IMR-90 (cell line): ENCODE results near the gene ZDHHC24. TPM values are rescaled to one million over a fixed set of nuclear protein-coding genes. Genes with fewer than 3 reads are reported as not detected.
"Not testable (repeated sequence)": the region's sequence is repeated elsewhere in the genome, so short reads cannot be mapped to it uniquely, and the experiment has no call there.

Experiments
- ATAC-seq: fragments of 200-7000 bp; cut with Tn5 transposase; 2 replicates; pipeline ENCODE4 v1.9.1; 2020; ENCODE audit warnings: low read depth, mild to moderate bottlenecking, moderate library complexity
- BruUV-seq: library from RNA; stranded (reverse); fragments of 400-500 nt; replicated peaks from 2 replicates; lab custom pipeline; 2021; lab: Mats Ljungman, UMichigan
- CTCF ChIA-PET: fragments of 300-600 bp; formaldehyde crosslinking; extraction: SDS; loops from one replicate; lab custom pipeline; 2021; ENCODE audit warnings: antibody characterized with exemption; lab: Yijun Ruan, JAX
- POLR2A ChIA-PET: fragments of 300-600 bp; sonication (Branson Sonifier 250); formaldehyde crosslinking; loops from one replicate; lab custom pipeline; 2022; ENCODE audit warnings: antibody characterized with exemption; ENCODE audit not compliant: unreplicated experiment; lab: Charles Lee
- DNase-seq: peaks from one replicate; pipeline ENCODE4 v3.0.0; 2013
- H2AFZ ChIP-seq: replicated peaks from 2 replicates; pipeline ENCODE3; 2013; ENCODE audit warnings: low read length, mild to moderate bottlenecking; ENCODE audit not compliant: poor library complexity
- H2AK5ac ChIP-seq: 2 replicates; pipeline ENCODE4 v1.6.1; 2013; ENCODE audit warnings: low read depth, low read length, inconsistent platforms
- H2AK9ac ChIP-seq: replicated peaks from 2 replicates; pipeline ENCODE3; 2013; ENCODE audit warnings: mild to moderate bottlenecking, low read depth, low read length, moderate library complexity; ENCODE audit not compliant: poor library complexity
- H2BK120ac ChIP-seq: 2 replicates; pipeline ENCODE4 v1.6.1; 2013; ENCODE audit warnings: low read depth, low read length, inconsistent platforms
- H2BK15ac ChIP-seq: 3 replicates; pipeline ENCODE4 v1.6.1; 2013; ENCODE audit warnings: low read depth, low read length, inconsistent platforms
- H2BK20ac ChIP-seq: 2 replicates; pipeline ENCODE4 v1.6.1; 2013; ENCODE audit warnings: low read depth, mild to moderate bottlenecking, inconsistent platforms, low read length, moderate library complexity
- H2BK5ac ChIP-seq: 2 replicates; pipeline ENCODE4 v1.6.1; 2013; ENCODE audit warnings: mild to moderate bottlenecking, low read depth, low read length, inconsistent platforms; ENCODE audit not compliant: poor library complexity, severe bottlenecking
- H3K14ac ChIP-seq: replicated peaks from 2 replicates; pipeline ENCODE4 v1.6.1; 2013; ENCODE audit warnings: low read depth, low read length, inconsistent platforms
- H3K18ac ChIP-seq: 2 replicates; pipeline ENCODE4 v1.6.1; 2013; ENCODE audit warnings: low read depth, low read length, control low read depth
- H3K23ac ChIP-seq: 2 replicates; pipeline ENCODE4 v1.6.1; 2013; ENCODE audit warnings: low read depth, low read length, inconsistent platforms
- H3K27ac ChIP-seq: 2 replicates; pipeline ENCODE4 v1.5.1; 2013; ENCODE audit warnings: mild to moderate bottlenecking, control low read depth, low read length; ENCODE audit not compliant: insufficient read depth
- H3K27me3 ChIP-seq: 2 replicates; pipeline ENCODE4 v1.6.1; 2013; ENCODE audit warnings: low read length; ENCODE audit not compliant: control insufficient read depth, insufficient read depth
- H3K36me3 ChIP-seq: 2 replicates; pipeline ENCODE4 v1.6.1; 2013; ENCODE audit warnings: low read length, mixed read lengths; ENCODE audit not compliant: control insufficient read depth, insufficient read depth
- H3K4ac ChIP-seq: 2 replicates; pipeline ENCODE4 v1.6.1; 2013; ENCODE audit warnings: low read depth, low read length, inconsistent platforms
- H3K4me1 ChIP-seq: 2 replicates; pipeline ENCODE4 v1.6.1; 2013; ENCODE audit warnings: low read length, mixed read lengths; ENCODE audit not compliant: control insufficient read depth, insufficient read depth
- H3K4me2 ChIP-seq: 2 replicates; pipeline ENCODE4 v1.6.1; 2013; ENCODE audit warnings: low read depth, mild to moderate bottlenecking, control low read depth, low read length, moderate library complexity
- H3K4me3 ChIP-seq: 2 replicates; pipeline ENCODE4 v1.5.1; 2013; ENCODE audit warnings: low read depth, mild to moderate bottlenecking, control low read depth, low read length, moderate library complexity; ENCODE audit not compliant: insufficient read depth
- H3K56ac ChIP-seq: 2 replicates; pipeline ENCODE4 v1.6.1; 2013; ENCODE audit warnings: low read length, inconsistent platforms; ENCODE audit not compliant: insufficient read depth; ENCODE audit errors: extremely low read depth
- H3K79me1 ChIP-seq, 2 experiments: 2 replicates each; pipeline ENCODE4 v1.6.1; 2013; ENCODE audit warnings: low read length in 2 of 2, inconsistent platforms in 1 of 2, low read depth in 1 of 2
- H3K9ac ChIP-seq: 2 replicates; pipeline ENCODE4 v1.6.1; 2013; ENCODE audit warnings: low read depth, low read length, control low read depth
- H3K9me1 ChIP-seq: 2 replicates; pipeline ENCODE4 v1.6.1; 2013; ENCODE audit warnings: low read length, inconsistent platforms; ENCODE audit not compliant: insufficient read depth
- H3K9me3 ChIP-seq: 2 replicates; pipeline ENCODE4 v1.6.1; 2013; ENCODE audit warnings: low read length; ENCODE audit not compliant: control insufficient read depth, insufficient read depth
- H4K20me1 ChIP-seq: 2 replicates; pipeline ENCODE4 v1.6.1; 2013; ENCODE audit warnings: low read length, inconsistent platforms; ENCODE audit not compliant: insufficient read depth
- H4K5ac ChIP-seq: 2 replicates; pipeline ENCODE4 v1.6.1; 2013; ENCODE audit warnings: mild to moderate bottlenecking, low read depth, low read length, control low read depth
- H4K8ac ChIP-seq, 2 experiments: 2 replicates each; pipeline ENCODE4 v1.6.1; 2013; ENCODE audit warnings: low read depth in 2 of 2, low read length in 2 of 2, control low read depth in 1 of 2, inconsistent platforms in 1 of 2
- H4K91ac ChIP-seq: 2 replicates; pipeline ENCODE4 v1.6.1; 2013; ENCODE audit warnings: low read depth, low read length, inconsistent platforms; ENCODE audit not compliant: insufficient read depth
- CHD1 ChIP-seq: IDR thresholded peaks from 2 replicates; pipeline ENCODE4 v1.6.1; 2012; ENCODE audit warnings: low read depth, low read length, improper control_type of control experiment
- FOS ChIP-seq: fragments of 150-350 bp; IDR thresholded peaks from 2 replicates; pipeline ENCODE4 v1.6.1; 2016; ENCODE audit warnings: low read depth, low read length
- MAZ ChIP-seq: IDR thresholded peaks from 2 replicates; pipeline ENCODE4 v1.6.1; 2012; ENCODE audit warnings: low read depth, mild to moderate bottlenecking, low read length, improper control_type of control experiment, moderate library complexity, borderline replicate concordance
- MXI1 ChIP-seq: IDR thresholded peaks from 2 replicates; pipeline ENCODE4 v1.6.1; 2012; ENCODE audit warnings: low read depth, mild to moderate bottlenecking, low read length, moderate library complexity, borderline replicate concordance
- RCOR1 ChIP-seq: IDR thresholded peaks from 2 replicates; pipeline ENCODE4 v1.6.1; 2012; ENCODE audit warnings: mild to moderate bottlenecking, low read length, improper control_type of control experiment; ENCODE audit not compliant: insufficient replicate concordance
- RFX5 ChIP-seq: IDR thresholded peaks from 2 replicates; pipeline ENCODE4 v1.8.0; 2012; ENCODE audit warnings: low read depth, mild to moderate bottlenecking, low read length, moderate library complexity
- SMC3 ChIP-seq: fragments of 150-350 bp; IDR thresholded peaks from 2 replicates; pipeline ENCODE4 v1.6.1; 2016; ENCODE audit warnings: low read depth, mild to moderate bottlenecking, antibody characterized with exemption, low read length, moderate library complexity
- WGBS, 2 experiments: methylation state at CpG; one replicate each; pipeline versions ENCODE4 v1.1.5 to v1.1.7; 2013; ENCODE audit warnings: missing lambda C conversion rate in 2 of 2; ENCODE audit not compliant: insufficient read length in 1 of 2; ENCODE audit errors: extremely low coverage in 2 of 2; 5-methylcytosine and 5-hydroxymethylcytosine counted together
- dilution Hi-C: fragments of 300-500 bp; cut with HindIII; formaldehyde crosslinking; loops from one replicate; pipeline ENCODE4 v1.14.3; 2018; ENCODE audit warnings: low sequenced_read_pairs; ENCODE audit not compliant: unreplicated experiment
- in situ Hi-C: fragments of 300-500 bp; cut with MboI; formaldehyde crosslinking; loops from 3 replicates; pipeline ENCODE4 v1.14.3; 2019; ENCODE audit warnings: low sequenced_read_pairs, inconsistent platforms, mixed read lengths
- intact Hi-C: fragments of 100-400 bp; cut with micrococcal nuclease; formaldehyde crosslinking; loops from 2 replicates; pipeline ENCODE4 v1.10.0; 2022
- polyA plus RNA-seq, 3 experiments: library from polyadenylated mRNA; depleted of rRNA; stranded (reverse); fragments of >200 nt; gene quantifications; 2 replicates each; pipeline ENCODE4 v1.2.3, GENCODE V29; 2012; ENCODE audit warnings: low replicate concordance in 1 of 3
- total RNA-seq: library from RNA; depleted of rRNA; stranded (reverse); fragments of >200 nt; gene quantifications from 2 replicates; pipeline ENCODE4 v1.2.3, GENCODE V29; 2012

Gene ZDHHC24
- total and polyA plus RNA-seq, 2 of the 4 experiments (the other 2 are of a cell fraction) = 3.2 to 10.9 TPM

DNA sequence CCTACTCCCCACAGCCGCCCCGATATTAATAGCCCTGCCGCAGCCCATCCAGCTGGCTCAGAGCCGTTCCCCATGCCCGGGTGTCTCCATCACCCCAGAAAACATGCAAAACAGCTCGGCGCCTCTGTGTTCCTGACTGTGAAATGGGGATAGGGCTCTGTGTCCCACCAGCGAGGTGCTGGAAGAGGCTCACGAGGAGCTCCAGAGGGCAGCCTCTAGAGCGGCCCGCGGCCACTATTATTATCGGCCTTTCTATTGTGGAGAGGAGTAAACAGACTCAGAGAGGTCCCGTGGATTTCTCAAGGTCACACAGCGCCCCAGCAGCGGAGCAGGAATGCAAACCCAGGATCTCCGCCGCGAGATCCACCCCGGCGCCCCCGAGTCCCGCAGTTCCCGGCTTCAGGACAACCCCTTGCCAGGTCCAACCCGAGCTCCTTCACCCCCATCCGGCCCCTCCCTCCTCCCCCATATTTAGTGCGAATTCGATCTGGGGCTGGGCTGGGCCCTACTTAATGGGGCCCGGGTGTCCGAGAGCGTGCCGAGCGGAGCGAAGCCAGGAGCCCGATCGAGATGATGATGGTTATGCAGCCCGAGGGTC lies 619 bp upstream of the ZDHHC24 start, which contains the start of gene ACTN3:
TSS of gene ACTN3 (plus strand) at position 536 of the 598 bp plus-strand sequence. CDS start at position 571, 35 bp downstream.
- peaks cover 11% of the 10 kb centered on the region; the same call in 1 of the 2 replicates for H3K36me3 ChIP-seq
- CTCF ChIA-PET = interaction anchor here (0.5 to 1.3 kb wide), 2 partner anchors 12 to 132 kb away, joined by 3 to 7 read pairs; partner anchors contain the start of gene RBM4B
- 1% methylated on average over 14 of the region's 37 CpGs; no CpG with 5 or more reads in 1 of the 2 experiments for WGBS, 2 experiments
- H4K8ac ChIP-seq = peak within 1 kb of the TSS; percentile 72 to 84; a peak in 3 of 4 replicates
- H3K9me3 ChIP-seq = no peaks in the 10 kb centered on the region
- no TSS peak for BruUV-seq
- H4K91ac ChIP-seq = peak within 1 kb of the TSS; percentile 32; the same call in 1 of the 2 replicates
- peak within 1 kb of the TSS; percentile 35 for H3K9ac ChIP-seq
- H3K14ac ChIP-seq = no peak within 1 kb of the TSS; the same call in 1 of the 2 replicates
- H4K20me1 ChIP-seq = peaks cover 4% of the 10 kb centered on the region; the same call in 1 of the 2 replicates
- H2BK20ac ChIP-seq = no peak within 1 kb of the TSS
- peak within 1 kb of the TSS; percentile 62; the same call in 1 of the 2 replicates for H3K4ac ChIP-seq
- peak within 1 kb of the TSS; percentile 86 for H3K4me2 ChIP-seq
- DNase-seq = no peak
- peak within 1 kb of the TSS; percentile 75 for H3K4me3 ChIP-seq
- POLR2A ChIA-PET = interaction anchor here (0.5 kb wide), 1 partner anchor 80 kb away, joined by 3 read pairs; no protein-coding TSS in a partner anchor
- in situ Hi-C loops = no loop called here
- peaks cover 6% of the 10 kb centered on the region for H3K4me1 ChIP-seq
- H4K5ac ChIP-seq = peak within 1 kb of the TSS; percentile 8; the same call in 1 of the 2 replicates
- H2BK15ac ChIP-seq = no peak within 1 kb of the TSS
- intact Hi-C loops = loop anchor here (1.0 to 2.0 kb wide), 2 partner anchors 92 to 131 kb away; partner anchors contain the start of genes RBM4 and RBM4B
- dilution Hi-C loops = no loop called here
- no peak within 1 kb of the TSS for H3K23ac ChIP-seq
- H2BK120ac ChIP-seq = no peak within 1 kb of the TSS
- peak within 1 kb of the TSS; percentile 93 for H2AK9ac ChIP-seq
- H3K18ac ChIP-seq = peak within 1 kb of the TSS; percentile 3; the same call in 1 of the 2 replicates
- no peak within 1 kb of the TSS for H2BK5ac ChIP-seq
- no peak for TF ChIP-seq SMC3
- peak; percentile 67 for TF ChIP-seq RCOR1
- TF ChIP-seq MXI1 = no peak
- TF ChIP-seq RFX5 = no peak
- TF ChIP-seq FOS = no peak
- no peak for TF ChIP-seq MAZ
- TF ChIP-seq CHD1 = no peak
- peak; percentile 2 for ATAC-seq
- H3K9me1 ChIP-seq = peaks cover 5% of the 10 kb centered on the region; the same call in 1 of the 2 replicates
- H3K27me3 ChIP-seq = peaks cover 25% of the 10 kb centered on the region
- H3K56ac ChIP-seq = no peak within 1 kb of the TSS
- H2AK5ac ChIP-seq = no peak within 1 kb of the TSS
- H3K79me1 ChIP-seq = peaks cover 3 to 19% of the 10 kb centered on the region in 2 experiments; a peak in 2 of 4 replicates
- H3K27ac ChIP-seq = no peak within 1 kb of the TSS; the same call in 1 of the 2 replicates
- H2AFZ ChIP-seq = peak within 1 kb of the TSS; percentile 97

GRCh38 chr11:66544952-66545351 lies 896 bp downstream of the ZDHHC24 start:
- H3K14ac ChIP-seq, in situ Hi-C loops, ATAC-seq, intact Hi-C loops, H4K5ac ChIP-seq, H4K91ac ChIP-seq, H2BK15ac ChIP-seq, DNase-seq, dilution Hi-C loops, H3K27ac ChIP-seq, H2AFZ ChIP-seq, H3K4me1 ChIP-seq, H3K4ac ChIP-seq, H2BK20ac ChIP-seq, H2BK5ac ChIP-seq, H3K56ac ChIP-seq, BruUV-seq, H2BK120ac ChIP-seq, H3K18ac ChIP-seq, CTCF ChIA-PET, H3K23ac ChIP-seq, H2AK9ac ChIP-seq, H3K9me1 ChIP-seq, H4K20me1 ChIP-seq, POLR2A ChIA-PET, H2AK5ac ChIP-seq, H3K9me3 ChIP-seq: not testable (repeated sequence)
- peaks cover 14% of the 10 kb centered on the region; the same call in 1 of the 2 replicates for H3K36me3 ChIP-seq
- peak overlapping the region; percentile 51 to 69; a peak in 2 of 4 replicates for H4K8ac ChIP-seq
- H3K79me1 ChIP-seq = peaks cover 3 to 19% of the 10 kb centered on the region in 2 experiments; a peak in 2 of 4 replicates
- H3K27me3 ChIP-seq = peaks cover 20% of the 10 kb centered on the region; the same call in 1 of the 2 replicates
- peak overlapping the region; percentile 86 for H3K4me2 ChIP-seq
- peak overlapping the region; percentile 75 for H3K4me3 ChIP-seq
- 0 out of 2 replicates have a peak overlapping the region, but pooled peaks have one; percentile 35 for H3K9ac ChIP-seq
- WGBS, 2 experiments = 81% methylated on average over 5 of the region's 14 CpGs; no CpG with 5 or more reads in 1 of the 2 experiments
